Measurements from ENCODE around the gene ADAM20.

DNA sequence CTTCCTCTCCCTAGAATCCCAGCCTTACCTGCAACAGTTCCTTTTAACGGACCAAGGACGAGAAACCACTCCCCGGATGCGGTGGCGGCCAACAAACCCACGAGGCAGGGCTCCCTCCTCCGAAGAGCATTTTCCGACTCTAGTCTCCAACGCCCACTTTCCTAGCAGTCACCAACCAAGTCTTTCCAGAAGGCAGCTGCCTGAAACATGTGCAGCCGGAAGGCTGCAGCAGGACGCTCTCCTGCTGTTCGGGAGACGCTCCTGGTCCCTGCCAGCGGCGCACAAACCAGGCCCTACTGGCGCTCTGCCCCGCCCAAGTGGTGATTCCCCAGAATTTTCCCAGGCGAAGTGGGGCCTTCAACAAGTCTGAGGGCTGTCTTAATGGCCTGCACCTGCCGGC, 21.1 kb upstream of the ADAM20 start:
- TF ChIP-seq, protein P1, sequence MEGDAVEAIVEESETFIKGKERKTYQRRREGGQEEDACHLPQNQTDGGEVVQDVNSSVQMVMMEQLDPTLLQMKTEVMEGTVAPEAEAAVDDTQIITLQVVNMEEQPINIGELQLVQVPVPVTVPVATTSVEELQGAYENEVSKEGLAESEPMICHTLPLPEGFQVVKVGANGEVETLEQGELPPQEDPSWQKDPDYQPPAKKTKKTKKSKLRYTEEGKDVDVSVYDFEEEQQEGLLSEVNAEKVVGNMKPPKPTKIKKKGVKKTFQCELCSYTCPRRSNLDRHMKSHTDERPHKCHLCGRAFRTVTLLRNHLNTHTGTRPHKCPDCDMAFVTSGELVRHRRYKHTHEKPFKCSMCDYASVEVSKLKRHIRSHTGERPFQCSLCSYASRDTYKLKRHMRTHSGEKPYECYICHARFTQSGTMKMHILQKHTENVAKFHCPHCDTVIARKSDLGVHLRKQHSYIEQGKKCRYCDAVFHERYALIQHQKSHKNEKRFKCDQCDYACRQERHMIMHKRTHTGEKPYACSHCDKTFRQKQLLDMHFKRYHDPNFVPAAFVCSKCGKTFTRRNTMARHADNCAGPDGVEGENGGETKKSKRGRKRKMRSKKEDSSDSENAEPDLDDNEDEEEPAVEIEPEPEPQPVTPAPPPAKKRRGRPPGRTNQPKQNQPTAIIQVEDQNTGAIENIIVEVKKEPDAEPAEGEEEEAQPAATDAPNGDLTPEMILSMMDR (IDR thresholded peaks at IDR 0.05): no peak
- no peak for TF ChIP-seq POLR2A (IDR thresholded peaks at IDR 0.05)

All from heart left ventricle (tissue), 13 donors.